ENCODE data around the gene CAPN11.

DNA sequence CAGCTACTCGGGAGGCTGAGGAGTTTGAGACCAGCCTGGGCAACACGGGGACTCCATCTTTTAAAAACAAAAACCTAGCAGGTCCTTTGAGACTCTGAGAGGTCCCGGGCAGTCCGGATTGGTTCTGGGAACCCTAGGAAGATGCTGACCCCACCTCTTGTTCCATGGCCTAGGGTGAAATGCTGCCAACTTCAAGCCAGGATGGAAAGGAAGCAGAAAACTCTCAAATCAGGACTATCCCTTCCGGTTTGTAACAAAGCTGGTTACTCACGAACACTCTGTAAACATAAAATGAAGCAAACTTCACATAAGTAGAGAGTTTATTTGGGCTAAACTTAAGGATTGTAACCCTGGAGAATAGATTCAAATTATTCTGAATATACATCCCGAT is 28.0 kb downstream of the CAPN11 start:
- TF ChIP-seq CTCF (IDR thresholded peaks at IDR 0.05) (no peak), POLR2A (IDR thresholded peaks at IDR 0.05) (no peak), EP300 (IDR thresholded peaks at IDR 0.05) (no peak)
